GM19043 (cell line): Measurements from ENCODE around the gene TCIRG1.
A peak's percentile ranks its signal among the peaks of the same experiment; 100 is the strongest.

ENCODE experiments used
- ATAC-seq: cut with Tn5 transposase; IDR thresholded peaks from one replicate; pipeline ENCODE4 v1.9.1; 2021; ENCODE audit warnings: low read depth; ENCODE audit not compliant: unreplicated experiment

The TCIRG1 gene

GRCh38 chr11:68036141-68036716 is 2.6 kb upstream of the TCIRG1 start:
- no peak for ATAC-seq

DNA sequence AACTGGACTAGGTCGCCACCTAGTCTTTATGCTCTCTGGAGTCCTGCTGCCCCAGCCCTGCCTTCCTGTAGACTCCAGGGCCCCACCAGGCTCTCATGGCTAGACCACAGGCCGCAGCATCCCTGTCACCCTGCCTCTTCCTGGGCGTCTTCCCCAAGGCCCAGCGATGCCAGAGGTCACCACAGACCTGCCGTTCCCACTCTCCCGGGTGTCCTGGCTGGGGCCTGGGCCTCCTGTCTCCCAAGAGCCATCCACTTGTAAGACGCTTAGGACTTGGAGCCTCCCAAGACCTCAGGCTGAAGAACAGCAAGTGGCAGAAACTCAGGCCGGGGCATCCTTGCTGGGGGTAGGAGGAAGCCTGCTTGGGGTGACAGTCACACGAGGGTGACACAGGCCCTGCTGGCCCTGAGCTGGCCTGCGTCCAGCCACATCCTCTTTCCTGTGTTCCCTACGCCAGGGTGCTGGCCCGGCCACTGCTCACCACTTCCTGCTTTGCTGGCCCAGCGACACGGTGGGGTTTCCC is 2.0 kb upstream of the TCIRG1 start:
- no peak for ATAC-seq

- ATAC-seq, result no peak
Observed at GRCh38 chr11:68037411-68038225, 1.2 kb upstream of the TCIRG1 start.

GRCh38 chr11:68038226-68038717 is 553 bp upstream of the TCIRG1 start:
- no peak for ATAC-seq

DNA sequence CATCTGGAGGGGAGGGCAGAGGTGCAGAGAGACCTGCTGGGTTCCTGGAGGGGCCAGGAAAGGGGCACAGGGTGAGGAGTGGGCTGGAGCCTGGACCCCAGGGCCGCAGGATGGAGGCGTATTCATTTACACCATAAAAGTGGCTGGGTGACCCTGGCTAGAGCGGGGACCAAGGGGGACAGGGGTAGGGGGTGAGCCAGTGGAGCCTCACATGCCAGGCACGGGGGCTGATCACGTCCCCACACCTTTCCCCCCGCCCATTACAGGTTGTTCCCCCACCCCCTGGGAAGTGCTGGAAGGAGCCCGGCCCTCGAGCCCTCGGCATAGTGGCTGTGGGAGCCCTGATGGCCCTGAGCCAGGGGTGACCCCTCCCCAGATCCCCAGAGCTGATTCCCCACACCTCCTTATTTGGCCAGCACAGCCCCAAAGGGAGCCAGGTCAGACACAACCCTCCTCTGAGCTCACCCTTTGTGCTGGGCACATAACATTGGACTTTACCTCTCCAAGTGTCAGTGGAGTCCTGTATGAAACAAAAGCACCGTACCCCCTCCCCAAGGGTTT is 781 bp downstream of the TCIRG1 start:
- ATAC-seq, result no peak

DNA sequence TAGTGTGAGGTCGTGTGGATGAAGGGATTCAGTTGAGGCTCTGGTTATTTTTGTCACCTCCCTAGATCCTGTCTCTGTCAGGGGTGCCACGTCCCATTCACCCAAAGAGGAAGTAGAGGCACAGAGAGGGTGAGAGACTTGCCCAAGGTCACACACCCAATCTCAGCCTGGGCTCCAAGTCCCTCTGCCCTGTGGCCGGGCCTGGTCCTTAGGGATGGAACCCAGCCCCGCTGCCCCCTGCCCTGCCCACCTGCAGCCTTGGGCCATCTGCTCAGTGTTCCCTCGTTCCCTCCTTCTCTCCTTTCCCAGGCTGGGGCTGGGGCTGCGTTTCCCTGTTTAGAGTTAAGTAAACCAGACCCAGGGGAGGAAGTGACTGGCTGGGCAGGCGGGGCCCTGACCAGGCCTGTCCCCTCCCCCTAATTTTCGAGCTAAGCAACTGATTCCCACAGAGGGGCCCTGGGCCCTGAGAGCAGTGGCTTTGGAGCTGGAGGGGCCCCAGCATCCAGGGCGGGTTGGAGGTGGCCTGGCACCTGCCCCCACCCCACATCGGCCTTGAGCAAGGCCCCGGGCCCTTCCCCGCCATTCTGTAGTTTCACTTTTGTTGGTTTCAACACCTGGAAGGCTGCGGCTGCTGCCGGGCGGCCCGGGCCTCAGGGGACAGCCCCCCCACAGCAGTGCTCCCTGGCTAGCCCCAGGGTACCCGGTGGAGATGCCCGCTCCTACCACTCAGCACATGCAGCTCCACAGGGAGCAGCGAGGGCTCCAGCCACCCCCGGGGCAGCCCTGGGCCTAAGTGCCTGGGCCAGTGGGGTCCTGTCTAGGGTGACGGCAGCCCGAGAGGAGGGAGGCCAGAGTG is 1.5 kb downstream of the TCIRG1 start:
- peak; percentile 51 for ATAC-seq

DNA sequence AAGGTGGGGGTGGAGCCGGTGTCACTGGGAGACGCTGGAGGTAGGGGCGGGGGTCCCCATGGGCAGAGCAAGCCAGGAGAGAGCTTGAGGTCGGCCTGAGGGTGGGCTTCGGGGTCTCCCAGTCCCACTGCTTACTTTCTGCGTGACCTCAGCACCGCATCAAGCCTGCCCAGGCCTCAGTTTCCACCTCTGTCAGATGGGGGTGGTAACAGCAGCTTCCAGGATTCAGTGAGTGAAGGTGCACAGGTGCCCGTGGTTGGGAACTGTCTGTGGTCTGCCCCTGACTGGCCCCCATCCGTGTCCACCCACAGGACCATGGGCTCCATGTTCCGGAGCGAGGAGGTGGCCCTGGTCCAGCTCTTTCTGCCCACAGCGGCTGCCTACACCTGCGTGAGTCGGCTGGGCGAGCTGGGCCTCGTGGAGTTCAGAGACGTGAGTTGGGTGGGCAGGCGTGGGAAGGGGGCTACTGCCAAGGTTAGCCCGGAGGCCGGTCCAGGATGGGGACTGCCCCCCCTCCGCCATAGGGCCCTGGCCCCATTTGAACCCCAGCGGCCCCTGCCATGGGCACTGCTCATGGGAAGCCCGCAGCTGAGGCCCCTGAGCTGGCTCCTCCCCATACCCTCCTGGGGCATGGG is 2.2 kb downstream of the TCIRG1 start:
- no peak for ATAC-seq

GRCh38 chr11:68041617-68042218 is 2.9 kb downstream of the TCIRG1 start:
- no peak for ATAC-seq

- no peak for ATAC-seq
Observed at GRCh38 chr11:68042219-68043028, 3.6 kb downstream of the TCIRG1 start.

DNA sequence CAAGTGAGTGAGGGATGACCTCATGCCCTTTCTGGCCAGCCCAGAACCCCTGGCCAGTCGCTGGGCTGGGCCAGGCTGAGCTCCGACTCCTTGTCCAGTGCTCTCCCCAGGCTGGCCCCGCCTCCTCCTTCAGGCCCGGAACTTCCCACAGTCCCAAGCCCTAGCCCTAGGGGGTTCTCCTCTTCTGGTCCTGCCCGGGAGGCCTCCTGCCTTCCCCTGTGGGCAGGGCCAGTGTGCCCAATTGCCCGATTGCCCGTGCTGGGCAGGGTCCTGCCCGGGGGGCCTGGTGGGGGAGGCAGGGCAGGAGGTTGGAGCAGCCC is 4.2 kb downstream of the TCIRG1 start:
- no peak for ATAC-seq

- ATAC-seq, result no peak
Observed at GRCh38 chr11:68043349-68044144, 4.7 kb downstream of the TCIRG1 start.

- ATAC-seq, result no peak
Observed at GRCh38 chr11:68044145-68044813, 5.5 kb downstream of the TCIRG1 start.

DNA sequence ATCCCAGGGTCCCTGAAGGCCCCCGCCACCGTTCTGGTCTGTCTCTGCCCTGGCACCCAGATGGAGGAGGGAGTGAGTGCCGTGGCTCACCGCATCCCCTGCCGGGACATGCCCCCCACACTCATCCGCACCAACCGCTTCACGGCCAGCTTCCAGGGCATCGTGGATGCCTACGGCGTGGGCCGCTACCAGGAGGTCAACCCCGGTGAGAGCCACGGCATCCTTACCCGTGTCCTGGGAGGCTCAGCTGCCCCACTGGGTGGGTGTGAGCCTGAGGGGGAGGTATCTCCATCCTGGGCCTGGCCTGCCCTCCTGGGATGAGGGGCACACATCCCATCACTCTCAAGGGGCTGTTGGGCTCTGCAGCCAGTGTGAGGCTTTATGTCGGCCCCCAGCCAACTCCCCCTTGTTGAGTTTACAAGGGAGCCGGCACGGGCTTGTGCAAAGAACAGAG is 6.1 kb downstream of the TCIRG1 start:
- ATAC-seq, result no peak

GRCh38 chr11:68047437-68048290 is 8.8 kb downstream of the TCIRG1 start:
- ATAC-seq, result no peak

GRCh38 chr11:68048681-68049508 is 10.1 kb downstream of the TCIRG1 start:
- no peak for ATAC-seq
